DOHH2 (cell line): ENCODE data around the gene LDLRAD4.

Experiments
- H3F3A ChIP-seq: fragments of 200-600 bp; sonication (generic), shearing (Covaris generic); 2 replicates; pipeline ENCODE4 v1.6.0; 2016; ENCODE audit warnings: antibody characterized with exemption, mild to moderate bottlenecking; ENCODE audit not compliant: control insufficient read depth, insufficient read depth
- H3K27ac ChIP-seq: fragments of 200-600 bp; sonication (generic); 2 replicates; pipeline ENCODE4 v1.5.1; 2014; ENCODE audit warnings: low read depth, mild to moderate bottlenecking, low read length, moderate library complexity
- H3K27me3 ChIP-seq: fragments of 200-600 bp; sonication (generic); 2 replicates; pipeline ENCODE4 v1.6.1; 2014; ENCODE audit warnings: mild to moderate bottlenecking, low read length, mixed read lengths; ENCODE audit not compliant: control insufficient read depth
- H3K36me3 ChIP-seq: fragments of 200-600 bp; sonication (generic); 2 replicates; pipeline ENCODE4 v1.6.1; 2014; ENCODE audit warnings: mild to moderate bottlenecking, low read length, moderate library complexity, mixed read lengths; ENCODE audit not compliant: control insufficient read depth
- H3K4me1 ChIP-seq: fragments of 200-600 bp; sonication (generic); 2 replicates; pipeline ENCODE4 v1.6.1; 2014; ENCODE audit warnings: mild to moderate bottlenecking, low read length, mixed read lengths; ENCODE audit not compliant: control insufficient read depth
- H3K4me2 ChIP-seq: fragments of 200-600 bp; sonication (generic); 2 replicates; pipeline ENCODE4 v1.6.0; 2014; ENCODE audit warnings: mild to moderate bottlenecking, low read length, moderate library complexity
- H3K4me3 ChIP-seq: fragments of 200-600 bp; sonication (generic); 2 replicates; pipeline ENCODE4 v1.5.1; 2014; ENCODE audit warnings: mild to moderate bottlenecking, low read length, mixed read lengths
- H3K79me2 ChIP-seq: fragments of 200-600 bp; sonication (generic); 2 replicates; pipeline ENCODE4 v1.6.1; 2014; ENCODE audit warnings: mild to moderate bottlenecking, low read length, mixed read lengths; ENCODE audit not compliant: control insufficient read depth
- H3K9me2 ChIP-seq: fragments of 200-600 bp; sonication (generic); replicated peaks from 2 replicates; pipeline ENCODE4 v1.6.1; 2014; ENCODE audit warnings: mild to moderate bottlenecking, low read length, mixed read lengths; ENCODE audit not compliant: control insufficient read depth
- H3K9me3 ChIP-seq: fragments of 200-600 bp; sonication (generic); 2 replicates; pipeline ENCODE4 v1.6.1; 2014; ENCODE audit warnings: antibody characterized with exemption, low read length, mixed read lengths; ENCODE audit not compliant: control insufficient read depth, insufficient read depth
- H4K20me1 ChIP-seq: fragments of 200-600 bp; sonication (generic); 2 replicates; pipeline ENCODE4 v1.6.0; 2014; ENCODE audit warnings: low read depth, mild to moderate bottlenecking, antibody characterized with exemption, low read length, moderate library complexity; ENCODE audit not compliant: control insufficient read depth, insufficient read depth
- EZH2phosphoT487 ChIP-seq: fragments of 200-600 bp; sonication (generic); IDR thresholded peaks from 2 replicates; pipeline ENCODE4 v1.6.1; 2017; ENCODE audit warnings: borderline replicate concordance, mild to moderate bottlenecking, antibody characterized with exemption, low read length, moderate library complexity, mixed read lengths
- TF ChIP-seq, protein P1 (sequence below): fragments of 200-600 bp; sonication (generic); IDR thresholded peaks from one replicate; pipeline ENCODE4 v1.5.1; 2014; ENCODE audit warnings: antibody characterized with exemption, mild to moderate bottlenecking, low read depth, low read length; ENCODE audit not compliant: poor library complexity, severe bottlenecking

The LDLRAD4 gene

DNA sequence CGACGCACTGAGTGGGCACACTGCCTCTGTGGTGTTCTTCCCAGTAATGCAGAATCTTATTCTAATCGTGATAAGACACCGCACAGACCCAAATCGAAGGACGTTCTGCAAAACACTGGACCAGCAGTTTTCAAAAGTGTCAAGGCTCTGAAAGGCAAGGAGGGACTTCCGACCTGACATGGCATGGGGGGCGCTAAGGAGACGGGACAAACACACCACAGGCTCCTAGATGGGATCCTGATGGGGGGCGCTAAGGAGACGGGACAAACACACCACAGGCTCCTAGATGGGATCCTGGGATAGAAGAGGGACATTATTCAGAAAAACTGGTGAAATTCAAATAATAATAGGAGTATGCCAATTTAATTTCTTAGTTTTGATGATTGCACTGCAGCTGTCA, 191.4 kb downstream of the LDLRAD4 start:
- no peaks in the 10 kb centered on the region for H3F3A ChIP-seq
- H3K9me2 ChIP-seq = no peaks in the 10 kb centered on the region
- TF ChIP-seq, protein P1, sequence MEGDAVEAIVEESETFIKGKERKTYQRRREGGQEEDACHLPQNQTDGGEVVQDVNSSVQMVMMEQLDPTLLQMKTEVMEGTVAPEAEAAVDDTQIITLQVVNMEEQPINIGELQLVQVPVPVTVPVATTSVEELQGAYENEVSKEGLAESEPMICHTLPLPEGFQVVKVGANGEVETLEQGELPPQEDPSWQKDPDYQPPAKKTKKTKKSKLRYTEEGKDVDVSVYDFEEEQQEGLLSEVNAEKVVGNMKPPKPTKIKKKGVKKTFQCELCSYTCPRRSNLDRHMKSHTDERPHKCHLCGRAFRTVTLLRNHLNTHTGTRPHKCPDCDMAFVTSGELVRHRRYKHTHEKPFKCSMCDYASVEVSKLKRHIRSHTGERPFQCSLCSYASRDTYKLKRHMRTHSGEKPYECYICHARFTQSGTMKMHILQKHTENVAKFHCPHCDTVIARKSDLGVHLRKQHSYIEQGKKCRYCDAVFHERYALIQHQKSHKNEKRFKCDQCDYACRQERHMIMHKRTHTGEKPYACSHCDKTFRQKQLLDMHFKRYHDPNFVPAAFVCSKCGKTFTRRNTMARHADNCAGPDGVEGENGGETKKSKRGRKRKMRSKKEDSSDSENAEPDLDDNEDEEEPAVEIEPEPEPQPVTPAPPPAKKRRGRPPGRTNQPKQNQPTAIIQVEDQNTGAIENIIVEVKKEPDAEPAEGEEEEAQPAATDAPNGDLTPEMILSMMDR = no peak
- TF ChIP-seq EZH2phosphoT487 = no peak
- no peaks in the 10 kb centered on the region; the same call in 1 of the 2 replicates for H3K9me3 ChIP-seq
- H3K79me2 ChIP-seq = no peaks in the 10 kb centered on the region
- no peak overlapping the region for H3K4me3 ChIP-seq
- no peaks in the 10 kb centered on the region for H3K27me3 ChIP-seq
- H3K27ac ChIP-seq = no peak overlapping the region
- H3K4me2 ChIP-seq = no peak overlapping the region
- no peaks in the 10 kb centered on the region for H3K36me3 ChIP-seq
- H4K20me1 ChIP-seq = no peaks in the 10 kb centered on the region
- no peaks in the 10 kb centered on the region for H3K4me1 ChIP-seq

DNA sequence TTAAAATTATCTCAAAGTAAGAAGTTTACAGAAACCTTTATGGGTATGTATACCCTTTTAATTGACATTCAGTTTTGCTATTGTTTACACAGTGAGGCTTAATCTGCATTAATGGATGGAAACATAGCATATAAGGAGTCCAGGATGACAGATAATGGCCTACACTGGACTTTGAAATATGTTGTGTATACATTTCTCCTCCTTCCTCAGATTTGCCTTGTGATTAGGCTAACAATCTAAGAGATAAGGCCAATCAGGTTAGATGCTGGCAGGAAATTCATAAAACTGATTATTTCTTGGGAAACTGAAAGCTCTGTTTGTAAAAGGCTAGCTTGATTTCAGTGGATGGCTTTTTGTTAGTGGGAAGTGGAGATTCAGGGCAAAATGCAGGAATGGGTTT, 191.9 kb downstream of the LDLRAD4 start:
- H3K9me2 ChIP-seq = no peaks in the 10 kb centered on the region
- H3K4me1 ChIP-seq = no peaks in the 10 kb centered on the region
- no peaks in the 10 kb centered on the region for H3F3A ChIP-seq
- no peak overlapping the region for H3K4me3 ChIP-seq
- H3K27me3 ChIP-seq = no peaks in the 10 kb centered on the region
- no peak overlapping the region for H3K27ac ChIP-seq
- no peaks in the 10 kb centered on the region for H4K20me1 ChIP-seq
- no peaks in the 10 kb centered on the region for H3K36me3 ChIP-seq
- no peaks in the 10 kb centered on the region for H3K79me2 ChIP-seq
- no peak for TF ChIP-seq EZH2phosphoT487
- TF ChIP-seq, protein P1 = no peak
- H3K9me3 ChIP-seq = no peaks in the 10 kb centered on the region; the same call in 1 of the 2 replicates
- H3K4me2 ChIP-seq = no peak overlapping the region

DNA sequence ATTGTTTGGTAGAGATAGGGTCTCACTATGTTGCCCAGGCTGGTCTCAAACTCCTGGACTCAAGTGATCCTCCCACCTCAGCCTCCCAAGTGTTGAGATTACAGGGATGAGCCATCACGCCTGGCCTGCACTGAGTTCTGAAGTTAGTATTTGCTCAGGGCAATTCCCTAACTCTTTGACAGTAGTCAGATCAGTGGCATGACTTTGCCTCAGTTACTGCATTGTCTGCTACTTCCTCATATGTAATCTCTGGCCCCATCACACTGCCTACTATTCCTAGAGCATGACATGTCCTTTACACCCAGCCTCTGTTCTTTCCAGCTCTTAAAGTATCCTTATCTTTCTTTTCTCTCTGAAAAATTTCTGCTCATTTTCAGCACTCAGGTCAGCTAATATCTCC, 193.5 kb downstream of the LDLRAD4 start:
- TF ChIP-seq EZH2phosphoT487 = no peak
- TF ChIP-seq, protein P1 = no peak
- no peaks in the 10 kb centered on the region for H3K79me2 ChIP-seq
- H3K9me2 ChIP-seq = no peaks in the 10 kb centered on the region
- no peaks in the 10 kb centered on the region for H3K36me3 ChIP-seq
- H3K9me3 ChIP-seq = no peaks in the 10 kb centered on the region; the same call in 1 of the 2 replicates
- no peaks in the 10 kb centered on the region for H3F3A ChIP-seq
- no peaks in the 10 kb centered on the region for H3K4me1 ChIP-seq
- H3K27me3 ChIP-seq = no peaks in the 10 kb centered on the region
- H3K4me2 ChIP-seq = no peak overlapping the region
- H3K4me3 ChIP-seq = no peak overlapping the region
- H4K20me1 ChIP-seq = no peaks in the 10 kb centered on the region
- no peak overlapping the region for H3K27ac ChIP-seq

DNA sequence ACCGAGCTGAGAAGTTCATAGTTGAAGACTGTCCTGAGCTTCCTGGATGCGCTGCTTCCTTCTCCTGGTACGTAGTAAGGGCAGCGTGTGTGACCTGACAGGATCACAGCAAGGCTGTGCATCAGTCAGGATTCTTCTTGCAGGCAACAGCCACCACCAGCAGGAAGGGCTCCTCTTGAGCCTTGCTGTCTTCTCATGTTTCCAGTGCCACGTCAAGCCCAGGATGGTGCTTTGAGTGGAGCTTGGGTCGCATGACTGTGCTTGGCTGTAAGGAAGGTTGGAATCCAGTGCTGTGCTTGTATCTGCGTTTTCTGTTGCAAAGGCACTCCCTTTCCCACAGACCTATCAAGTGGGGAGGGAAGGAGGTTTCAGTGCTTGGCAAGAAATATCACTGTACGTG, 194.3 kb downstream of the LDLRAD4 start:
- H3K4me1 ChIP-seq = no peaks in the 10 kb centered on the region
- no peaks in the 10 kb centered on the region for H3K27me3 ChIP-seq
- no peak overlapping the region for H3K4me3 ChIP-seq
- H3K79me2 ChIP-seq = no peaks in the 10 kb centered on the region
- no peaks in the 10 kb centered on the region; the same call in 1 of the 2 replicates for H3K9me3 ChIP-seq
- H3K27ac ChIP-seq = no peak overlapping the region
- H3F3A ChIP-seq = no peaks in the 10 kb centered on the region
- no peaks in the 10 kb centered on the region for H4K20me1 ChIP-seq
- no peak for TF ChIP-seq EZH2phosphoT487
- TF ChIP-seq, protein P1 = no peak
- H3K4me2 ChIP-seq = no peak overlapping the region
- no peaks in the 10 kb centered on the region for H3K36me3 ChIP-seq
- H3K9me2 ChIP-seq = no peaks in the 10 kb centered on the region
